IMR-90 (cell line): Measurements from ENCODE around the gene GNG8. TPM values are rescaled to one million over a fixed set of nuclear protein-coding genes. Genes with fewer than 3 reads are reported as not detected.

Experiments
- ATAC-seq: fragments of 200-7000 bp; cut with Tn5 transposase; 2 replicates; pipeline ENCODE4 v1.9.1; 2020; ENCODE audit warnings: low read depth, mild to moderate bottlenecking, moderate library complexity
- BruUV-seq: library from RNA; stranded (reverse); fragments of 400-500 nt; replicated peaks from 2 replicates; lab custom pipeline; 2021; lab: Mats Ljungman, UMichigan
- CTCF ChIA-PET: fragments of 300-600 bp; formaldehyde crosslinking; extraction: SDS; loops from one replicate; lab custom pipeline; 2021; ENCODE audit warnings: antibody characterized with exemption; lab: Yijun Ruan, JAX
- POLR2A ChIA-PET: fragments of 300-600 bp; sonication (Branson Sonifier 250); formaldehyde crosslinking; loops from one replicate; lab custom pipeline; 2022; ENCODE audit warnings: antibody characterized with exemption; ENCODE audit not compliant: unreplicated experiment; lab: Charles Lee
- DNase-seq: peaks from one replicate; pipeline ENCODE4 v3.0.0; 2013
- H2AFZ ChIP-seq: replicated peaks from 2 replicates; pipeline ENCODE3; 2013; ENCODE audit warnings: low read length, mild to moderate bottlenecking; ENCODE audit not compliant: poor library complexity
- H2AK5ac ChIP-seq: 2 replicates; pipeline ENCODE4 v1.6.1; 2013; ENCODE audit warnings: low read depth, low read length, inconsistent platforms
- H2AK9ac ChIP-seq: replicated peaks from 2 replicates; pipeline ENCODE3; 2013; ENCODE audit warnings: mild to moderate bottlenecking, low read depth, low read length, moderate library complexity; ENCODE audit not compliant: poor library complexity
- H2BK120ac ChIP-seq: 2 replicates; pipeline ENCODE4 v1.6.1; 2013; ENCODE audit warnings: low read depth, low read length, inconsistent platforms
- H2BK15ac ChIP-seq: 3 replicates; pipeline ENCODE4 v1.6.1; 2013; ENCODE audit warnings: low read depth, low read length, inconsistent platforms
- H2BK20ac ChIP-seq: 2 replicates; pipeline ENCODE4 v1.6.1; 2013; ENCODE audit warnings: low read depth, mild to moderate bottlenecking, inconsistent platforms, low read length, moderate library complexity
- H2BK5ac ChIP-seq: 2 replicates; pipeline ENCODE4 v1.6.1; 2013; ENCODE audit warnings: mild to moderate bottlenecking, low read depth, low read length, inconsistent platforms; ENCODE audit not compliant: poor library complexity, severe bottlenecking
- H3K14ac ChIP-seq: replicated peaks from 2 replicates; pipeline ENCODE4 v1.6.1; 2013; ENCODE audit warnings: low read depth, low read length, inconsistent platforms
- H3K18ac ChIP-seq: 2 replicates; pipeline ENCODE4 v1.6.1; 2013; ENCODE audit warnings: low read depth, low read length, control low read depth
- H3K23ac ChIP-seq: 2 replicates; pipeline ENCODE4 v1.6.1; 2013; ENCODE audit warnings: low read depth, low read length, inconsistent platforms
- H3K27ac ChIP-seq: 2 replicates; pipeline ENCODE4 v1.5.1; 2013; ENCODE audit warnings: mild to moderate bottlenecking, control low read depth, low read length; ENCODE audit not compliant: insufficient read depth
- H3K27me3 ChIP-seq: 2 replicates; pipeline ENCODE4 v1.6.1; 2013; ENCODE audit warnings: low read length; ENCODE audit not compliant: control insufficient read depth, insufficient read depth
- H3K36me3 ChIP-seq: 2 replicates; pipeline ENCODE4 v1.6.1; 2013; ENCODE audit warnings: low read length, mixed read lengths; ENCODE audit not compliant: control insufficient read depth, insufficient read depth
- H3K4ac ChIP-seq: 2 replicates; pipeline ENCODE4 v1.6.1; 2013; ENCODE audit warnings: low read depth, low read length, inconsistent platforms
- H3K4me1 ChIP-seq: 2 replicates; pipeline ENCODE4 v1.6.1; 2013; ENCODE audit warnings: low read length, mixed read lengths; ENCODE audit not compliant: control insufficient read depth, insufficient read depth
- H3K4me2 ChIP-seq: 2 replicates; pipeline ENCODE4 v1.6.1; 2013; ENCODE audit warnings: low read depth, mild to moderate bottlenecking, control low read depth, low read length, moderate library complexity
- H3K4me3 ChIP-seq: 2 replicates; pipeline ENCODE4 v1.5.1; 2013; ENCODE audit warnings: low read depth, mild to moderate bottlenecking, control low read depth, low read length, moderate library complexity; ENCODE audit not compliant: insufficient read depth
- H3K56ac ChIP-seq: 2 replicates; pipeline ENCODE4 v1.6.1; 2013; ENCODE audit warnings: low read length, inconsistent platforms; ENCODE audit not compliant: insufficient read depth; ENCODE audit errors: extremely low read depth
- H3K79me1 ChIP-seq, 2 experiments: 2 replicates each; pipeline ENCODE4 v1.6.1; 2013; ENCODE audit warnings: low read length in 2 of 2, inconsistent platforms in 1 of 2, low read depth in 1 of 2
- H3K9ac ChIP-seq: 2 replicates; pipeline ENCODE4 v1.6.1; 2013; ENCODE audit warnings: low read depth, low read length, control low read depth
- H3K9me1 ChIP-seq: 2 replicates; pipeline ENCODE4 v1.6.1; 2013; ENCODE audit warnings: low read length, inconsistent platforms; ENCODE audit not compliant: insufficient read depth
- H3K9me3 ChIP-seq: 2 replicates; pipeline ENCODE4 v1.6.1; 2013; ENCODE audit warnings: low read length; ENCODE audit not compliant: control insufficient read depth, insufficient read depth
- H4K20me1 ChIP-seq: 2 replicates; pipeline ENCODE4 v1.6.1; 2013; ENCODE audit warnings: low read length, inconsistent platforms; ENCODE audit not compliant: insufficient read depth
- H4K5ac ChIP-seq: 2 replicates; pipeline ENCODE4 v1.6.1; 2013; ENCODE audit warnings: mild to moderate bottlenecking, low read depth, low read length, control low read depth
- H4K8ac ChIP-seq, 2 experiments: 2 replicates each; pipeline ENCODE4 v1.6.1; 2013; ENCODE audit warnings: low read depth in 2 of 2, low read length in 2 of 2, control low read depth in 1 of 2, inconsistent platforms in 1 of 2
- H4K91ac ChIP-seq: 2 replicates; pipeline ENCODE4 v1.6.1; 2013; ENCODE audit warnings: low read depth, low read length, inconsistent platforms; ENCODE audit not compliant: insufficient read depth
- BHLHE40 ChIP-seq: fragments of 150-350 bp; IDR thresholded peaks from 2 replicates; pipeline ENCODE4 v1.6.1; 2016; ENCODE audit warnings: mild to moderate bottlenecking, low read depth, low read length
- CTCF ChIP-seq: conservative IDR thresholded peaks from 2 replicates; pipeline ENCODE4 v1.5.1; 2012; ENCODE audit warnings: mild to moderate bottlenecking, low read depth, low read length, improper control_type of control experiment
- ELK1 ChIP-seq: fragments of 150-350 bp; IDR thresholded peaks from 2 replicates; pipeline ENCODE4 v1.6.1; 2016; ENCODE audit warnings: low read depth, mild to moderate bottlenecking, low read length, moderate library complexity, borderline replicate concordance
- FOS ChIP-seq: fragments of 150-350 bp; IDR thresholded peaks from 2 replicates; pipeline ENCODE4 v1.6.1; 2016; ENCODE audit warnings: low read depth, low read length
- MAFK ChIP-seq: IDR thresholded peaks from 2 replicates; pipeline ENCODE4 v1.6.1; 2012; ENCODE audit warnings: low read depth, low read length, improper control_type of control experiment
- MAZ ChIP-seq: IDR thresholded peaks from 2 replicates; pipeline ENCODE4 v1.6.1; 2012; ENCODE audit warnings: low read depth, mild to moderate bottlenecking, low read length, improper control_type of control experiment, moderate library complexity, borderline replicate concordance
- NFE2L2 ChIP-seq: fragments of 150-350 bp; IDR thresholded peaks from 2 replicates; pipeline ENCODE4 v1.6.1; 2016; ENCODE audit warnings: low read depth, mild to moderate bottlenecking, low read length
- POLR2A ChIP-seq: IDR thresholded peaks from 2 replicates; pipeline ENCODE4 v1.6.1; 2012; ENCODE audit warnings: mild to moderate bottlenecking, low read depth, low read length
- RAD21 ChIP-seq: IDR thresholded peaks from 2 replicates; pipeline ENCODE4 v1.6.1; 2012; ENCODE audit warnings: low read length, improper control_type of control experiment
- RCOR1 ChIP-seq: IDR thresholded peaks from 2 replicates; pipeline ENCODE4 v1.6.1; 2012; ENCODE audit warnings: mild to moderate bottlenecking, low read length, improper control_type of control experiment; ENCODE audit not compliant: insufficient replicate concordance
- RFX5 ChIP-seq: IDR thresholded peaks from 2 replicates; pipeline ENCODE4 v1.8.0; 2012; ENCODE audit warnings: low read depth, mild to moderate bottlenecking, low read length, moderate library complexity
- SMC3 ChIP-seq: fragments of 150-350 bp; IDR thresholded peaks from 2 replicates; pipeline ENCODE4 v1.6.1; 2016; ENCODE audit warnings: low read depth, mild to moderate bottlenecking, antibody characterized with exemption, low read length, moderate library complexity
- USF2 ChIP-seq: fragments of 150-350 bp; IDR thresholded peaks from 2 replicates; pipeline ENCODE4 v1.6.1; 2017; ENCODE audit warnings: mild to moderate bottlenecking, antibody characterized with exemption, low read length, low read depth
- WGBS, 2 experiments: methylation state at CpG; one replicate each; pipeline versions ENCODE4 v1.1.5 to v1.1.7; 2013; ENCODE audit warnings: missing lambda C conversion rate in 2 of 2; ENCODE audit not compliant: insufficient read length in 1 of 2; ENCODE audit errors: extremely low coverage in 2 of 2; 5-methylcytosine and 5-hydroxymethylcytosine counted together
- dilution Hi-C: fragments of 300-500 bp; cut with HindIII; formaldehyde crosslinking; loops from one replicate; pipeline ENCODE4 v1.14.3; 2018; ENCODE audit warnings: low sequenced_read_pairs; ENCODE audit not compliant: unreplicated experiment
- in situ Hi-C: fragments of 300-500 bp; cut with MboI; formaldehyde crosslinking; loops from 3 replicates; pipeline ENCODE4 v1.14.3; 2019; ENCODE audit warnings: low sequenced_read_pairs, inconsistent platforms, mixed read lengths
- intact Hi-C: fragments of 100-400 bp; cut with micrococcal nuclease; formaldehyde crosslinking; loops from 2 replicates; pipeline ENCODE4 v1.10.0; 2022
- polyA plus RNA-seq, 3 experiments: library from polyadenylated mRNA; depleted of rRNA; stranded (reverse); fragments of >200 nt; gene quantifications; 2 replicates each; pipeline ENCODE4 v1.2.3, GENCODE V29; 2012; ENCODE audit warnings: low replicate concordance in 1 of 3
- total RNA-seq: library from RNA; depleted of rRNA; stranded (reverse); fragments of >200 nt; gene quantifications from 2 replicates; pipeline ENCODE4 v1.2.3, GENCODE V29; 2012

Gene GNG8
- total and polyA plus RNA-seq, 2 of the 4 experiments (the other 2 are of a cell fraction): not detected

- Histone ChIP-seq H2AFZ (peak overlapping the region; percentile 73), H2AK5ac (no peak overlapping the region), H2BK5ac (no peak overlapping the region), H4K20me1 (no peaks in the 10 kb centered on the region), H3K4ac (no peak overlapping the region), H2BK15ac (no peak overlapping the region; the same call in 2 of the 3 replicates), H3K79me1 (peaks cover 0 to 14% of the 10 kb centered on the region in 2 experiments; a peak in 1 of 4 replicates), H4K5ac (no peak overlapping the region), H3K4me2 (peak overlapping the region; percentile 85), H4K91ac (no peak overlapping the region), H4K8ac (no peak overlapping the region; a peak in 1 of 4 replicates), H3K9ac (no peak overlapping the region), H3K9me1 (no peaks in the 10 kb centered on the region), H2BK120ac (no peak overlapping the region), H3K23ac (no peak overlapping the region), H3K4me1 (peaks cover 4% of the 10 kb centered on the region), H3K36me3 (no peaks in the 10 kb centered on the region), H3K14ac (no peak overlapping the region), H3K56ac (no peak overlapping the region), H3K27me3 (no peaks in the 10 kb centered on the region; the same call in 1 of the 2 replicates), H2BK20ac (no peak overlapping the region), H3K18ac (no peak overlapping the region), H2AK9ac (peak overlapping the region; percentile 14), H3K4me3 (peak overlapping the region; percentile 34), H3K27ac (no peak overlapping the region), H3K9me3 (no peaks in the 10 kb centered on the region)
- in situ Hi-C loops (loop anchor here (5.0 to 10.0 kb wide), 2 partner anchors 50 to 127 kb away; no protein-coding TSS in a partner anchor), intact Hi-C loops (loop anchor here (1.0 to 5.0 kb wide), 3 partner anchors 48 to 133 kb away; no protein-coding TSS in a partner anchor), dilution Hi-C loops (no loop called here)
- peak; percentile 56 for ATAC-seq
- POLR2A ChIA-PET: interaction anchor here (1.0 to 1.6 kb wide), 2 partner anchors 9 to 22 kb away, joined by 5 read pairs; no protein-coding TSS in a partner anchor
- CTCF ChIA-PET: interaction anchor here (0.6 to 2.3 kb wide), 15 partner anchors 9 to 125 kb away, joined by 3 to 23 read pairs (median 4); partner anchors contain the start of genes CALM3 and PTGIR
- no TSS peak for BruUV-seq
- DNase-seq: peak; percentile 90
- 0% methylated on average over 2 of the region's 19 CpGs; no CpG with 5 or more reads in 1 of the 2 experiments for WGBS, 2 experiments
- TF ChIP-seq RAD21: peak; percentile 99
- peak; percentile 72 for TF ChIP-seq MAZ
- TF ChIP-seq CTCF: peak; percentile 99
- TF ChIP-seq BHLHE40: no peak
- peak; percentile 96 for TF ChIP-seq SMC3
- no peak for TF ChIP-seq USF2
- no peak; the same call in 1 of the 2 replicates for TF ChIP-seq POLR2A
- TF ChIP-seq RFX5: no peak
- TF ChIP-seq FOS: peak; percentile 47; the same call in 1 of the 2 replicates
- no peak for TF ChIP-seq MAFK
- no peak for TF ChIP-seq RCOR1
- TF ChIP-seq ELK1: no peak
- no peak for TF ChIP-seq NFE2L2
Measured at GRCh38 chr19:46661735-46662592, 26.0 kb upstream of the GNG8 start.
